A549 treated with CORT108297 at 1 μM for 4 hours (cell line): ENCODE data around the gene POLQ. TPM values are rescaled to one million over a fixed set of nuclear protein-coding genes. Genes with fewer than 3 reads are reported as not detected.

Source experiments
- total RNA-seq: library from RNA; stranded (reverse); fragments of 200-300 nt; extraction: Qiagen RNA extraction; gene quantifications from 5 replicates; pipeline ENCODE4 v1.2.3, GENCODE V29; 2022

POLQ gene
- total RNA-seq, result 6.3 to 7.3 TPM (median 6.7 TPM) in 5 replicates

DNA sequence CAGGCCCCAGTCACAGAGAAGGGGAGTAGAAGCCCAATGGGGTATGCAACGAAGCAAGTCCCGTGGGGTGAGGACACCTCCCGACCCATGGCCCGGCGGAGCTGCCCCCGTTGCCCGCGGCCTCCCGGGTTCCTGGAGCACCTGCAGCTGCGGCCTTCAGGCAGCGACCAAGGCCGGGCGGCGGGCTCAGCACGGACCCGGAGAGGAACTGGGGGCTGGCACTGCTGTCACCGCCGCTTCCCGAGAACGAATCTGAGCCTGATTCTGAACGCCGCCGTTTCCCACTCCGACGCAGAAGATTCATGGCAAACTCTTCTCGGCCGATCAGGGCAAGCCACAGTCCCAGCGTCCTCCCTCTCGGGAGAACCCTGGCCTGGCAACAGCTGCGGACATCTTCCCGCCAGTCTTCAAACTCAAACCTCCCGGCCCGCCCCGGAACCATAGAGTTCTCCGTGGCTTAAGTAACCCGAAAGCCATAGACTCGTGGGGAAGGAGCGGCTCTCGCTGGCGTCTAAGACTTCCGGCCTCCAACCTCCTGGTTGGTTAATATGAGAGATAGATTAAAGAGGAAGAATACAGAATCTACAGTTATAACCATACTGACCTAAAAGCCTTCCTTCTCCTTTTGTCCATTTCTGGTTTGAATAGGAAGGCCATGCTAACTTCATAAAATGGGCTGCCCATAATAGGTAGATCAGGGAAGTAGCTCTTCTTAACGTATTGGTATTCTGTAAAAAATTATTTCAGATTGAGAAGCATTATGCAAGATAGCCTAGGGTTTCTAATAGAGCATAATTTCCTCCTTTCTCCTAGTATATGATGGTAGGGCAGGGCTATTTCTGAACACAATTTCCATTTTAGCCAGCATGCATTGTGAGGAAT lies at the start of gene POLQ:
POLQ (minus strand) TSS at position 415 of the 882 bp plus-strand sequence; CDS start at position 304, 111 bp downstream.

DNA sequence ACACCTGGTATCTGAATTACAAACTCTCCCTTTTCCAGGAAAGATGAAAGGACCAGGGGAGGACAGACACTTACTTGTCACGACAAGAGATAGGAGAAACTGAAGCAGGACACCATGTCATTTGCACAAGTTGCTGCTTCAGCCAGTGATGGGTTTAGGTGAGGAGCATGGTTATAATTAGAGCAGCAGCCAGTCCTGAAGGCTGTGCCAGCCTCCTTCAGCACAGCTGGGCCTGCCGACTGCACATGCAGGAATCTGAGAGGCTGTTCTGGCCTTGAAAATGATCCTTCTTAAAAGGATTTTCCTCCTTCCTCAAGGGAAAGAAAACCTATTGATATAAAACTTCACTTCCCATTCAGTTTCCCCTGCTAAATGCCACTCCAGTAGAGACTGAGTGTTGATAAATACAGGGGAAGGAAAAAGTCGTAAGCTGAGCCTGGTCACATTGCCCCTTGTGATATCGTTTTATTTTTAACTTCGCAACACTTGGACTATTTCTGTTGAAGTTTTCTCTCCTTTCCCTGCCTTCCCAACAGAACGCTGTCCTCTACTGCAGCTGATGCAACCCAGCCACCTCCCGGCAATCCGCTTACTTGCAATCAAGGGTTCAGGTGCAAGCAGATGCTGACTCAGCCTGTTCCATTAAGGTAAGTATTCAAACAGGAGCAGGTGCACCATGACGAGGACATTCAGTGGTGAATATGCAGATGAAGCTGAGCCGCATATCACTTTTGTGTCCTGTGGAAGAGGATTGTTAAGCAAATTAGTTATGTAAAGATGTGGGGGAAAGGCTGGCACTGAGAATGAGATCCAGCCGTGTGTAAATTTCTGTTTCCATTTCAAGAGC lies 47.3 kb upstream of the POLQ start, which contains the start of gene FBXO40:
FBXO40 (plus strand) TSS at position 524 of the 847 bp plus-strand sequence. CDS start 27,197 bp downstream, outside the sequence.

DNA sequence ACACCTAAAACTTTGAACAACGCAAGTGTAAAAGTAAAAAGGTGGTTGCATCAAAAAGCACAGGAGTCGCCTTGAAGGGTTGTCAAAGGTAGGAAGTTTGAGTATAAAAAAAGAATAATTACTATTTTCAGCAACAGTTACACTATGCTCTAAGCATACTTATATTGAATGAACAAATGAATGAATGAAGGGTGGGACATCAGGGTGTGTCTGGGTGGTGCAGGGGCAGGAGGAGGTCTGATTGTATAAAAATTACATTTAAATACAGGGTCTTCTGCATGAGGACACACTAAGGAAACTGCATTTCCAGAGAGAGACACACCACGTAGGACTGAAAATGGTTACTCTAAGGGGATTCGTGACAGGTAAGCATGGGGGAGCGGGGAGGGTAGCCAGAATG lies 21.9 kb upstream of the POLQ start, which contains the start of gene ARGFX:
ARGFX (plus strand) TSS at position 301 of the 400 bp plus-strand sequence. CDS start 2,765 bp downstream, outside the sequence.

Other genes with a start within 250 kb of the POLQ start
- gene ARGFX, start 22.0 kb upstream of the POLQ start, total RNA-seq, result not detected in 5 replicates
- gene FBXO40, start 47.4 kb upstream of the POLQ start, total RNA-seq, result not detected in 5 replicates
- gene HCLS1, start 114.9 kb upstream of the POLQ start, total RNA-seq, result 0.04 to 0.14 TPM (median 0.13 TPM) in 5 replicates
- 14.8 to 20.6 TPM (median 15.3 TPM) in 5 replicates for gene GOLGB1, start 203.8 kb upstream of the POLQ start, total RNA-seq